NCI-H128 (cell line): Measurements from ENCODE around the gene TNRC18.

Experiments
- DNase-seq: peaks from one replicate; lab custom pipeline; 2025; ENCODE audit not compliant: unreplicated experiment; lab: John Stamatoyannopoulos, UW

The TNRC18 gene

DNA sequence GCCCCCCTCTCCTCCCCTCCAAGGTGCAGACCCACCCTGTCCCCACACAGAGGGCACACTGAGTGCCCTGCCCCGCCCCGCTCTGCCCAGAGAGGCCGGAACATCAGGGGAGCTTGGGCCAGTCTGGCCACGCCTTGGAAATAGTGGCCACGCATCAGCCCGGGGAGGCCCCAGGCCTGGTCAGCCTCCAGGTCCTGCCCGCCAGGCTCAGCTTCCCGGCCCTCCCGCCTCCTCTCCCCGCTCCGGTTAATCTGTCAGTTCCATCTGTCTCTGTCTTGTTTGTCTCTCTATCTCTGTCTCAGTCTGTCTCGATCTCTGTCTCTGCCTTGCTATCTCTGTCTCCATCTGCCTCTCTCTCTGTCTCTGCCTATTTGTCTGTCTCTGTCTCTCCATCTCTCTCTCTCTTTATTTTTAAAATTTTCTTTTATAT is 28.9 kb upstream of the TNRC18 start:
- DNase-seq, result no peak

GRCh38 chr7:5451391-5451790 is 27.8 kb upstream of the TNRC18 start:
- no peak for DNase-seq

GRCh38 chr7:5450549-5451327 is 27.1 kb upstream of the TNRC18 start:
- peak; percentile 16 for DNase-seq

DNA sequence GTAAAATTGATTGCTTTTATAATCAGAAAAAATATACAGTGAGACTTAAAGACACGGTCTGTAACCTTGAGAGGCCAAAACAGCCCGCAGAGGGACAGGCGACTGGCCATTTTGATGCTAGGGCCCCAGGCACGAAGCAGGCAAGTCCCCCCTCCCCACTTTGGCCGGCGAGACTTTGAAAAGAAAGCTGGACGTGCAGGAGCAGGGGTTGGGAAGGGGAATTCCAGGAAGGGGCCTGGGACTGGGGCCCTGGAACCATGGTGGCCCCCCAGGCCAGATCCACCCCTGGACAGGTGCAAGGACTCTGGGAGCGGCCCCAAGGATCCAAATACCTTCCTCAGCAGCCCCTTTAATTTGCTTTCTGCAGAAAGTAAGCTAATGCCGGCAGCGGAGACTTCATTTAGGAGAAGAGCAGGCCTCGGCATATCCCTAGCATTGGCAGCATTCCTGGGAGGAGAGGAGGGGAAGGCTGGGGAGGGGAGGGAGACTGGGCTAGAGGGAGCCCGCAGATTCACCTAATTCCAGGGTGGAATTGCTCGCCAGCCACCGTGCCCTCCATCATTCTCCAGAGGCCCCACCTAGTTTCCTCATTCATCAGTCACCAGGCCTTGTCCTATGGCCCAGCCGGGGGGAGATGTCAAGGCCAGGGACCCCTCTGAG is 24.9 kb upstream of the TNRC18 start:
- no peak for DNase-seq

DNA sequence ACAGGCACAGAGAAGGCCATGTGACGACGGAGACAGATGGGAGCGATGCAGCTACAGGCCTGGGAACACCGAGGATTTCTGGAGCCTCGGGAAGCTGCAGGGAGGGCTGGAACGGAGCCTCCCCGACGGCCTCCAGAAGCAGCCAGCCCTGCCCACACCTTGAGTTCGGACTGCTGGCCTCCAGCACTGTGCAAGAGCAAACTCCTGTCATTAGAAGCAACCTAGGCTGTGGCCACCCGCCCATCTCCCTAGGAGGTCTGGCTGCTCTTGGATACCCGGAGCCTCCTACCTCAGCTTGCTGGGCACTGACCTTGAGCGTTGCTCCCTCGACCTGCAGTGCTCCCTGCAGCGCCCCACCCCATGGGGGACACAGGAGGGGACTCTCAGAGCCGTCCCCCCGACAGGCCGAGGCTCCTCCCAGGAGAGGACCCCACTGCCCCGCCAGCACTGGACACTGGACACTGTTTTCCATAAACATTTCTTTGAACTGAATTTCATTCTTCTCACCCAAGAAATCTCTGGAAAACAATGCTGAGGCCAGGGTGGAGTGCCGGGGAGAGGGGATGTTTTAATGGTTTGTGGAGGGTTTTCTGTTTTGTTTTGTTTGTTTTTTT is 22.5 kb upstream of the TNRC18 start:
- no peak for DNase-seq

DNA sequence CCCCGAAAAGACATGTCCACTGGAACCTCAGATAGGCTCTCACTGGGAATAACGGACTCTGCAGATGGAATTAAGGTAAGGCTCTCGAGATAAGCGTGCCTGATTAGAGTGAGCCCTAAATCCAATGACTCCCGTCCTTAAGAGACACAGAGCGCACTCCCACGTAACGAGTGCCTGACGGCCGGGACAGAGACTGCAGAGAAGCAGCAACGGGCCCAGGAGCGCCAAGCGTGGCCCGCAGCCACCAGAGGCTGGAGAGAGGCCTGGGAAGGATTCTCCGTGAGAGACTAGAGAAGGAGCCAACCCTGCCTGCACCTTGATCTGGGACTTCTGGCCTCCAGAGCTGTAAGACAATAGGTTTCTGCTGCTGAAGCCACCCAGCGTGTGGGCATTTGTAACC is 20.0 kb upstream of the TNRC18 start:
- no peak for DNase-seq

GRCh38 chr7:5442757-5443305 is 19.2 kb upstream of the TNRC18 start:
- DNase-seq, result no peak

DNA sequence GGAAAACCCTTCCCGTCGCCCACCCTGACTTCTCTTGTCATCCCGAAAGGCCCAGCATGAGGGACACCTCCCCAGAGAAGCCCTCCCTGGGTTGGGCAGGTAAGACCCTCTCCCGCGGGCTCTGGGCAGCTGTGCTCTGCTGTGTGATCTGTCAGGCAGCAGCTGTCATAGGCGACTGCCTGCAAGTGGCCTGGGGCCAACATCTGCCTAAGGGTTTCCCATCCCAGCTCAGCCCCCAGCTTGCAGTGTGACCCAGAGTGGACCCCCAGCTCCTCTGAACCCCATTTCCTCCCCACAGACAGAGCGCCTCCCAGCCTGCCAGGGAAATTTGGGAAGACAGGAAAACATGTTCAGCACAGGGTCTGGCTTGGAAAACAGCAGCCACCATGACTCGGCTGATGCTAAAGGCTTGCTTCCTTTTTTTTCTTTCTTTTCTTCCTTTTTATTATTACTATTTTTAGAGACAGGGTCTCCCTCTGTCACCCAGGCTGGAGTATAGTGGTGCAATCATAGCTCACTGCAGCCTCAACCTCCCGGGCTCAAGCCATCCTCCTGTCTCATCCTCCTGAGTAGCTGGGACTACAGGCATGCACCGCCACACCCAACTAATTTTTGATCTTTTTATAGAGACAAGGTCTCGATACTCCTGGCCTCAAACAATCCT is 18.3 kb upstream of the TNRC18 start:
- DNase-seq, result no peak

GRCh38 chr7:5439572-5440496 is 16.2 kb upstream of the TNRC18 start:
- no peak for DNase-seq

DNA sequence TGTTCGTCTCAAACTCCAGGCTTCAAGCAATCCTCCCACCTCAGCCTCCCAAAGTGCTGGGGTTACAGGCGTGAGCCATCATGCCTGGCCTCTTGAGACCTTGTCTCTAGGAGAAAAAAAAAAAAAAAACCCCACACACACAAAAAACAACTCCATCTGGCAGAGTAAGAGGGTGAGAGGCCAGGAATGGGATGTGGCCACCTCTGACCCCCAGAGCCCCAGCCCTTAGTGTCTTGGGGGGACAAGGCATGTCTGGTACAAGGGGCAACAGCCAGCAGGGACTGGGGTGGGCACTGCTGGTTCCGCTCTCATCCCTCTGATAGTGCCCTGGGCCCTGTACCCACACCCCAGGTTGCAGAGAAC is 15.6 kb upstream of the TNRC18 start:
- no peak for DNase-seq

GRCh38 chr7:5437987-5438386 is 14.4 kb upstream of the TNRC18 start:
- no peak for DNase-seq

GRCh38 chr7:5437348-5437892 is 13.8 kb upstream of the TNRC18 start:
- no peak for DNase-seq

DNA sequence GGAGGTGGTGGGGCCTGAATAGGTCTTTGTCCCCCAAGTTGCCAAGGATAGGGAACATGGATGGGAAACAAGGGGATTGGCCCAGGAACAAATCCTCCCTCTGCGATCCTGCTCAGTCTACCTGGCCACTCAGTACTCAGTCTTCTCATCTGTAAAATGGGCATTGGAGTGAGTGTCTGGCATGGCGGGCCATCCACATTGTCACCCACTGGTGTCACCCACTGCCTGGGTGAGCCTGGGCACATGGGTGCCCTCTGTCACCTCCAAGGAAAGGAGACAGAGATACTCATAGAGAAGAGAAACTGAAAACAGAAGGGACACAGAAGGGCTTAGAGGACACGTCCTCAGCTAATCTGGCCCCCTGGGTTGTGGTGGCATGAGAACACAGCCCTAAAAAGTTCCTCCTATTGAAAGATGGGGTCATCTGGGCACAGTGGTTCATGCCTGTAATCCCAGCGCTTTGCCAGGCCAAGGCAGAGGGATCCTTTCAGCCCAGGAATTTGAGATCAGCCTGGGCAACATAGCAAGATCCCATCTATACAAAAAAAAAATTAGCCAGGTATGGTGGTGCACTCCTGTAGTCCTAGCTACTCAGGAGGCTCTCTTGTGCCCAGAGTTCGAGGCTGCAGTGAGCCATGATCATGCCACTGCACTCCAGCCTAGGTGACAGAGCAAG is 12.5 kb upstream of the TNRC18 start:
- DNase-seq, result no peak

- no peak for DNase-seq
These were observed 11.8 kb upstream of the TNRC18 start for GRCh38 chr7:5435291-5436002.

DNA sequence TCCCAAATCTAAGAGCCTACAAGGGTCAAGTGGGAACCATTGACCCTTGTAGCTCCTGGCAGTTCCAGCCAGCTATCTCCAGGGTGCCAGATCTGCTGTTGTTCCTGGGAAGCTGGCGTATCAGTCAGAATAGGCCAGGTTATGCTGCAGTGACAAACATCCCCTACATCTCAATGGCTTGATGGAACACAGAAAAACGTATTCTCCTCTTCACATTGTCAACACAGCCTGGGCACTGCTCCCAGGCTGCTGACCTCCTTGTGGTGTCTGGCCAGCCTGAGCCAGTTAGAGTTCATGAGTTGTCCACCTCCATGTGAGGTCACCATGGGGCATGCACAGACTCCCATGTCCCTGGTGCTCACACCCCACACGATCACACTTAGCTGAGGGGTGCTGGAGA is 9.5 kb upstream of the TNRC18 start:
- DNase-seq, result no peak

DNA sequence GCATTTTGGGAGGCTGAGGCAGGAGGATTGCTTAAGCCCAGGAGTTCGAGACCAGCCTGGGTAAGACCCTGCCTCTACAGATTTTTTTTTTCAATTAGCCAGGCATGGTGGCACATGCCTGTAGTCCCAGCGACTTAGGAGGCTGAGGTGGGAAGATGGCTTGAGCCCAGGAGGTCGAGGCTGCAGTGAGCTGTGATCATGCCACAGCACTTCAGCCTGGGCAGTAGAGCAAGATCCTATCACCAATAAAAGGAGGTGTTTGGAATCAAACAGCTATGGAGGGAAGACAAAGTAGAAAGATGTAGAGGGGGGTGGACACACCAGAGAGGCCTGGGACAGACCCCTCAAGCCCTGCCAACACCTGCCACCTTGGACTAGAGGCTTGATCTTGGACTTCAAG is 9.1 kb upstream of the TNRC18 start:
- DNase-seq, result no peak

DNA sequence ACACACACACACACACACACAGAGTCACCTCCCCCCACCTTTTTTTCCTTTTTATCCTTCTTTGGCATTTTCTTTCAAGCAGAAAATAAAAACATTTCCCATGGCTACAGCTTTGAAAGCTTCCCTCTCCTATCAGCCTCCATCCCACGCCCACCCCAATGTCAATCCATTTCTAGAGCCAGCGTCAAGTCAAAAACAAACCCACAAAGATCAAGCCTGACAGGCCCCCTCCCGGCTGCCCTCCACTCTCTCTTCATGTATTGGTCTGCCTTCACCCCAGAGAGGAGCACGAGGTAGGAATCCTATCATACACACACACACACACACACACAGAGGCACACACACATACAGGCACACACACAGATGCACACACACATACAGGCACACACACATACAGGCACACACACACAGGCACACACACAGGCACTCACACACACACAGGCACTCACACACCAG is 8.0 kb upstream of the TNRC18 start:
- no peak for DNase-seq

DNA sequence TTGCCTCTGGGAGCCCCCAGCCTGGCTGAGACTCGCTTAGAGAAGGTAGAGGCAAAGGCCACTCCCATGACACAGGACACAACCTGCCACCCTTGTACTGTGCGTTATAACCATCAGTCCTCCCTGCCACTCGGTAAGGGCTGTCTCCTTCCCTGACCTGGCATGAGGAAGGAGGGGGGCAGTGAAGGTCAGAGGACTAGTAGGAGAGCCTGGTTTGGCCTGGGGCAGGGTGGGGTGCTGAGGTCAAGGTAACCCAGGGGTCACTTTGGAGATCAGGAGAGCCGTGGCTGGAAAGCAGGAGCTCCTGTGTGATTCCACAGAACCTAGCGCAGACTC is 6.9 kb upstream of the TNRC18 start:
- DNase-seq, result no peak
